ENCODE measurements around the gene HOXD8.
A peak's percentile ranks its signal among the peaks of the same experiment; 100 is the strongest.

The HOXD8 gene

GRCh38 chr2:176082824-176083751, 46.4 kb upstream of the HOXD8 start:
- DNase-seq (ENCODE audit: low spot score), result no peak
- no peak for TF ChIP-seq CTCF (IDR thresholded peaks at IDR 0.05; ENCODE audit: extremely low read depth, missing control alignments)

GRCh38 chr2:176083796-176084261, 45.7 kb upstream of the HOXD8 start, which contains the start of gene EVX2:
Gene EVX2, minus strand, starts transcription at chr2:176083962. Its CDS starts 186 bp downstream, at chr2:176083776.
- DNase-seq (ENCODE audit: low spot score), result no peak
- no peak for TF ChIP-seq CTCF (IDR thresholded peaks at IDR 0.05; ENCODE audit: extremely low read depth, missing control alignments)

- no peak for DNase-seq (ENCODE audit: low spot score)
- TF ChIP-seq CTCF (IDR thresholded peaks at IDR 0.05; ENCODE audit: extremely low read depth, missing control alignments), result no peak
Observed at GRCh38 chr2:176084611-176085119, 44.8 kb upstream of the HOXD8 start.

- DNase-seq (ENCODE audit: low spot score), result no peak
- no peak for TF ChIP-seq CTCF (IDR thresholded peaks at IDR 0.05; ENCODE audit: extremely low read depth, missing control alignments)
Observed at GRCh38 chr2:176085120-176085788, 44.3 kb upstream of the HOXD8 start.

- peak; percentile 21 for TF ChIP-seq CTCF (IDR thresholded peaks at IDR 0.05; ENCODE audit: extremely low read depth, missing control alignments)
- no peak for DNase-seq (ENCODE audit: low spot score)
Observed at GRCh38 chr2:176085861-176086771, 43.4 kb upstream of the HOXD8 start.

GRCh38 chr2:176087330-176088047, 42.0 kb upstream of the HOXD8 start:
- DNase-seq (ENCODE audit: low spot score), result no peak
- TF ChIP-seq CTCF (IDR thresholded peaks at IDR 0.05; ENCODE audit: extremely low read depth, missing control alignments), result no peak
